ENCODE data around the gene CLSTN2. TPM values are rescaled to one million over a fixed set of nuclear protein-coding genes. Genes with fewer than 3 reads are reported as not detected.
A peak's percentile ranks its signal among the peaks of the same experiment; 100 is the strongest.

Gene CLSTN2
- total and polyA plus RNA-seq, 9 donors, result 28.9 to 263 (median 134) TPM

GRCh38 chr3:140394488-140395133 lies 459.6 kb downstream of the CLSTN2 start:
- Histone ChIP-seq H3K9me3 (no peaks in the 10 kb centered on the region), H3K36me3 (no peaks in the 10 kb centered on the region), H3K27me3 (no peaks in the 10 kb centered on the region), H3K4me1 (ENCODE audit: insufficient read depth) (peaks cover 8% of the 10 kb centered on the region), H3K27ac (no peak overlapping the region), H3K4me3 (no peak overlapping the region)
- WGBS, 3 donors, result 76 to 85% (median 82%) methylated on average over 3 of the region's 3 CpGs
- intact Hi-C loops (cut with DNase I), result no loop called here
- TF ChIP-seq POLR2A (IDR thresholded peaks at IDR 0.05) (no peak), CTCF (IDR thresholded peaks at IDR 0.05) (no peak), EP300 (IDR thresholded peaks at IDR 0.05) (no peak)
- no peak for DNase-seq

GRCh38 chr3:140395134-140396075 lies 460.4 kb downstream of the CLSTN2 start:
- no peaks in the 10 kb centered on the region for H3K36me3 ChIP-seq
- peak overlapping the region in 1 of 2 donors; percentile 48 for H3K27ac ChIP-seq
- TF ChIP-seq POLR2A (IDR thresholded peaks at IDR 0.05) (no peak), EP300 (IDR thresholded peaks at IDR 0.05) (no peak)
- H3K9me3 ChIP-seq, result no peaks in the 10 kb centered on the region
- peaks cover 8% of the 10 kb centered on the region for H3K4me1 ChIP-seq (ENCODE audit: insufficient read depth)
- no peaks in the 10 kb centered on the region for H3K27me3 ChIP-seq
- peak in 4 of 5 donors; percentile 35 to 64 (median 60) for DNase-seq
- no peak overlapping the region for H3K4me3 ChIP-seq
- WGBS, 3 donors, result 43 to 46% (median 44%) methylated on average over 5 of the region's 5 CpGs
- intact Hi-C loops (cut with DNase I), result no loop called here

- Histone ChIP-seq H3K27ac (peak overlapping the region in 1 of 2 donors; percentile 48), H3K36me3 (no peaks in the 10 kb centered on the region), H3K4me3 (no peak overlapping the region), H3K27me3 (no peaks in the 10 kb centered on the region), H3K9me3 (no peaks in the 10 kb centered on the region), H3K4me1 (ENCODE audit: insufficient read depth) (peaks cover 4% of the 10 kb centered on the region)
- no peak for DNase-seq
- TF ChIP-seq EP300 (IDR thresholded peaks at IDR 0.05), result no peak
- no peak for TF ChIP-seq POLR2A (IDR thresholded peaks at IDR 0.05)
- TF ChIP-seq CTCF (IDR thresholded peaks at IDR 0.05), result no peak
- intact Hi-C loops (cut with DNase I), result no loop called here
- 13 to 18% (median 18%) methylated on average over 3 of the region's 3 CpGs for WGBS, 3 donors
Observed at GRCh38 chr3:140396110-140396509, 461.1 kb downstream of the CLSTN2 start.

GRCh38 chr3:140397847-140398246 lies 462.9 kb downstream of the CLSTN2 start:
- no peaks in the 10 kb centered on the region for H3K9me3 ChIP-seq
- H3K36me3 ChIP-seq, result no peaks in the 10 kb centered on the region
- DNase-seq, result no peak
- H3K27ac ChIP-seq, result no peak overlapping the region
- no peak overlapping the region for H3K4me3 ChIP-seq
- H3K27me3 ChIP-seq, result no peaks in the 10 kb centered on the region
- peaks cover 4% of the 10 kb centered on the region for H3K4me1 ChIP-seq (ENCODE audit: insufficient read depth)
- no peak for TF ChIP-seq EP300 (IDR thresholded peaks at IDR 0.05)
- TF ChIP-seq CTCF (IDR thresholded peaks at IDR 0.05), result no peak
- no peak for TF ChIP-seq POLR2A (IDR thresholded peaks at IDR 0.05)
- intact Hi-C loops (cut with DNase I), result no loop called here
